ENCODE measurements around the gene IL17RE. TPM values are rescaled to one million over a fixed set of nuclear protein-coding genes. Genes with fewer than 3 reads are reported as not detected.
"Not testable (repeated sequence)": the region's sequence is repeated elsewhere in the genome, so short reads cannot be mapped to it uniquely, and the experiment has no call there.

Gene IL17RE
- total and polyA plus RNA-seq, 9 donors = 1.0 to 6.5 (median 3.0) TPM

GRCh38 chr3:9891072-9891622, 11.5 kb upstream of the IL17RE start:
- peaks cover 5% of the 10 kb centered on the region for H3K4me1 ChIP-seq (ENCODE audit: control insufficient read depth, insufficient read depth, low read length)
- peaks cover 20% of the 10 kb centered on the region for H3K36me3 ChIP-seq (ENCODE audit: control insufficient read depth, insufficient read depth, low read length)
- H3K27me3 ChIP-seq (ENCODE audit: control insufficient read depth, insufficient read depth, low read length) = no peaks in the 10 kb centered on the region
- H3K9me3 ChIP-seq (replicated peaks; ENCODE audit: control insufficient read depth, low read depth, low read length) = no peaks in the 10 kb centered on the region
- H3K4me3 ChIP-seq (ENCODE audit: low read length) = peak overlapping the region; percentile 99
- DNase-seq = no peak
- H3K27ac ChIP-seq (ENCODE audit: low read length) = peak overlapping the region; percentile 93
- no CpG with 5 or more reads among the region's 12 CpGs for WGBS (ENCODE audit: insufficient coverage)

GRCh38 chr3:9893739-9894138, 8.9 kb upstream of the IL17RE start:
- Histone ChIP-seq H3K27ac (ENCODE audit: low read length) (no peak overlapping the region), H3K36me3 (ENCODE audit: control insufficient read depth, insufficient read depth, low read length) (peaks cover 20% of the 10 kb centered on the region), H3K4me3 (ENCODE audit: low read length) (no peak overlapping the region), H3K9me3 (replicated peaks; ENCODE audit: control insufficient read depth, low read depth, low read length) (no peaks in the 10 kb centered on the region), H3K27me3 (ENCODE audit: control insufficient read depth, insufficient read depth, low read length) (no peaks in the 10 kb centered on the region), H3K4me1 (ENCODE audit: control insufficient read depth, insufficient read depth, low read length) (peaks cover 10% of the 10 kb centered on the region)
- no peak for DNase-seq
- no CpG with 5 or more reads among the region's 1 CpG for WGBS (ENCODE audit: insufficient coverage)

GRCh38 chr3:9895715-9896114, 6.9 kb upstream of the IL17RE start:
- not testable (repeated sequence) for H3K27ac ChIP-seq (ENCODE audit: low read length); H3K4me3 ChIP-seq (ENCODE audit: low read length); H3K9me3 ChIP-seq (replicated peaks; ENCODE audit: control insufficient read depth, low read depth, low read length); H3K4me1 ChIP-seq (ENCODE audit: control insufficient read depth, insufficient read depth, low read length); H3K27me3 ChIP-seq (ENCODE audit: control insufficient read depth, insufficient read depth, low read length); DNase-seq
- H3K36me3 ChIP-seq (ENCODE audit: control insufficient read depth, insufficient read depth, low read length) = peaks cover 20% of the 10 kb centered on the region
- WGBS (ENCODE audit: insufficient coverage) = 100% methylated on average over 1 of the region's 3 CpGs

- not testable (repeated sequence) for H3K9me3 ChIP-seq (replicated peaks; ENCODE audit: control insufficient read depth, low read depth, low read length); DNase-seq; H3K4me1 ChIP-seq (ENCODE audit: control insufficient read depth, insufficient read depth, low read length); H3K27me3 ChIP-seq (ENCODE audit: control insufficient read depth, insufficient read depth, low read length); H3K27ac ChIP-seq (ENCODE audit: low read length); H3K4me3 ChIP-seq (ENCODE audit: low read length)
- WGBS (ENCODE audit: insufficient coverage) = 96% methylated on average over 4 of the region's 10 CpGs
- peaks cover 20% of the 10 kb centered on the region for H3K36me3 ChIP-seq (ENCODE audit: control insufficient read depth, insufficient read depth, low read length)
These were observed 5.8 kb upstream of the IL17RE start for GRCh38 chr3:9896755-9897407.

- Histone ChIP-seq H3K4me3 (ENCODE audit: low read length) (no peak overlapping the region), H3K4me1 (ENCODE audit: control insufficient read depth, insufficient read depth, low read length) (peaks cover 7% of the 10 kb centered on the region), H3K9me3 (replicated peaks; ENCODE audit: control insufficient read depth, low read depth, low read length) (no peaks in the 10 kb centered on the region), H3K27ac (ENCODE audit: low read length) (no peak overlapping the region), H3K27me3 (ENCODE audit: control insufficient read depth, insufficient read depth, low read length) (no peaks in the 10 kb centered on the region), H3K36me3 (ENCODE audit: control insufficient read depth, insufficient read depth, low read length) (peaks cover 13% of the 10 kb centered on the region)
- no peak for DNase-seq
- 62% methylated on average over 3 of the region's 4 CpGs for WGBS (ENCODE audit: insufficient coverage)
These were observed 5.0 kb upstream of the IL17RE start for GRCh38 chr3:9897408-9898372.

GRCh38 chr3:9898467-9899241, 4.0 kb upstream of the IL17RE start:
- Histone ChIP-seq H3K36me3 (ENCODE audit: control insufficient read depth, insufficient read depth, low read length) (peaks cover 4% of the 10 kb centered on the region), H3K9me3 (replicated peaks; ENCODE audit: control insufficient read depth, low read depth, low read length) (no peaks in the 10 kb centered on the region), H3K27me3 (ENCODE audit: control insufficient read depth, insufficient read depth, low read length) (no peaks in the 10 kb centered on the region), H3K4me3 (ENCODE audit: low read length) (no peak overlapping the region), H3K27ac (ENCODE audit: low read length) (no peak overlapping the region), H3K4me1 (ENCODE audit: control insufficient read depth, insufficient read depth, low read length) (peaks cover 12% of the 10 kb centered on the region)
- DNase-seq = no peak
- 28% methylated on average over 2 of the region's 8 CpGs for WGBS (ENCODE audit: insufficient coverage)

GRCh38 chr3:9899289-9899791, 3.3 kb upstream of the IL17RE start:
- H3K4me3 ChIP-seq (ENCODE audit: low read length) = no peak overlapping the region
- no peaks in the 10 kb centered on the region for H3K27me3 ChIP-seq (ENCODE audit: control insufficient read depth, insufficient read depth, low read length)
- peaks cover 2% of the 10 kb centered on the region for H3K36me3 ChIP-seq (ENCODE audit: control insufficient read depth, insufficient read depth, low read length)
- H3K27ac ChIP-seq (ENCODE audit: low read length) = no peak overlapping the region
- DNase-seq = no peak
- H3K9me3 ChIP-seq (replicated peaks; ENCODE audit: control insufficient read depth, low read depth, low read length) = no peaks in the 10 kb centered on the region
- 31% methylated on average over 3 of the region's 3 CpGs for WGBS (ENCODE audit: insufficient coverage)
- H3K4me1 ChIP-seq (ENCODE audit: control insufficient read depth, insufficient read depth, low read length) = peaks cover 12% of the 10 kb centered on the region

- not testable (repeated sequence) for H3K36me3 ChIP-seq (ENCODE audit: control insufficient read depth, insufficient read depth, low read length); H3K27ac ChIP-seq (ENCODE audit: low read length); DNase-seq; H3K27me3 ChIP-seq (ENCODE audit: control insufficient read depth, insufficient read depth, low read length); H3K9me3 ChIP-seq (replicated peaks; ENCODE audit: control insufficient read depth, low read depth, low read length); H3K4me3 ChIP-seq (ENCODE audit: low read length)
- 100% methylated on average over 1 of the region's 6 CpGs for WGBS (ENCODE audit: insufficient coverage)
- peaks cover 12% of the 10 kb centered on the region for H3K4me1 ChIP-seq (ENCODE audit: control insufficient read depth, insufficient read depth, low read length)
These were observed 1.7 kb upstream of the IL17RE start for GRCh38 chr3:9900965-9901415.

- 75% methylated on average over 3 of the region's 5 CpGs for WGBS (ENCODE audit: insufficient coverage)
These were observed 681 bp upstream of the IL17RE start for GRCh38 chr3:9901967-9902366.

More at GRCh38 chr3:9901967-9902366, 681 bp upstream of the IL17RE start:
- Histone ChIP-seq H3K9me3 (replicated peaks; ENCODE audit: control insufficient read depth, low read depth, low read length) (no peaks in the 10 kb centered on the region), H3K27ac (ENCODE audit: low read length) (no peak overlapping the region), H3K36me3 (ENCODE audit: control insufficient read depth, insufficient read depth, low read length) (no peaks in the 10 kb centered on the region), H3K4me1 (ENCODE audit: control insufficient read depth, insufficient read depth, low read length) (peaks cover 12% of the 10 kb centered on the region), H3K27me3 (ENCODE audit: control insufficient read depth, insufficient read depth, low read length) (no peaks in the 10 kb centered on the region), H3K4me3 (ENCODE audit: low read length) (no peak overlapping the region)
- no peak for DNase-seq

Measured in muscle of leg (tissue), 11 donors.